GM12878 (cell line): ENCODE data around the gene SLAMF9.

Source experiments
- CHD1 ChIP-seq: IDR thresholded peaks from 2 replicates; pipeline ENCODE4 v1.6.1; 2012; ENCODE audit warnings: low read depth, low read length, improper control_type of control experiment
- CTCF ChIP-seq, 3 experiments: IDR thresholded peaks in 2 of 3; conservative IDR thresholded peaks in 1 of 3; 2 replicates each; pipeline ENCODE4 v1.5.1; 2011; ENCODE audit warnings: low read depth in 3 of 3, low read length in 3 of 3, mild to moderate bottlenecking in 3 of 3, control low read depth in 2 of 3, moderate library complexity in 2 of 3, inconsistent platforms in 1 of 3, mixed read lengths in 1 of 3; ENCODE audit not compliant: control insufficient read depth in 2 of 3, insufficient read depth in 1 of 3; ENCODE audit errors: extremely low read depth in 1 of 3
- HDGF ChIP-seq: fragments of 450-650 bp; IDR thresholded peaks from 2 replicates; pipeline ENCODE4 v1.6.1; 2016; ENCODE audit warnings: antibody characterized with exemption
- MAX ChIP-seq: IDR thresholded peaks from 2 replicates; pipeline ENCODE4 v1.6.1; 2012; ENCODE audit warnings: low read depth, low read length, improper control_type of control experiment
- POLR2A ChIP-seq: IDR thresholded peaks from 2 replicates; pipeline ENCODE4 v1.6.1; 2011; ENCODE audit warnings: low read depth, mild to moderate bottlenecking, low read length
- SMAD1 ChIP-seq: fragments of 450-650 bp; IDR thresholded peaks from 2 replicates; pipeline ENCODE4 v1.6.1; 2018; ENCODE audit warnings: mild to moderate bottlenecking, low read depth; ENCODE audit not compliant: partially characterized antibody
- SP1 ChIP-seq: IDR thresholded peaks from one replicate; pipeline ENCODE4 v1.6.1; 2011; ENCODE audit warnings: low read depth, low read length
- TCF3 ChIP-seq: IDR thresholded peaks from 2 replicates; pipeline ENCODE4 v1.6.1; 2012; ENCODE audit warnings: low read depth, mild to moderate bottlenecking, low read length, borderline replicate concordance; ENCODE audit not compliant: insufficient read depth
- ZNF207 ChIP-seq: fragments of 450-650 bp; IDR thresholded peaks from 2 replicates; pipeline ENCODE4 v1.6.1; 2014; ENCODE audit warnings: antibody characterized with exemption, mild to moderate bottlenecking, borderline replicate concordance

GRCh38 chr1:159951551-159951950, 2.5 kb downstream of the SLAMF9 start:
- no peak for TF ChIP-seq CHD1
- no peak for TF ChIP-seq HDGF
- TF ChIP-seq CTCF (IDR thresholded peaks at IDR 0.05 in 2 of 3, conservative IDR thresholded peaks at IDR 0.05 in 1 of 3; ENCODE audit: control insufficient read depth in 2 of 3, extremely low read depth in 1 of 3, insufficient read depth in 1 of 3, low read depth in 3 of 3, low read length in 3 of 3), result no peak
- no peak for TF ChIP-seq ZNF207
- no peak for TF ChIP-seq MAX
- no peak for TF ChIP-seq SP1
- TF ChIP-seq POLR2A, result no peak
- no peak for TF ChIP-seq SMAD1
- TF ChIP-seq TCF3, result no peak
